Osteocyte (in vitro differentiated cells): ENCODE measurements around the gene TACR3. TPM values are rescaled to one million over a fixed set of nuclear protein-coding genes. Genes with fewer than 3 reads are reported as not detected.
"Not testable (repeated sequence)": the region's sequence is repeated elsewhere in the genome, so short reads cannot be mapped to it uniquely, and the experiment has no call there.

Experiments used
- DNase-seq: peaks from one replicate; pipeline ENCODE4 v3.0.0; 2021; ENCODE audit warnings: mixed read lengths; ENCODE audit not compliant: unreplicated experiment; ENCODE audit errors: extremely low spot score
- H3K27ac Mint-ChIP-seq: one replicate; pipeline ENCODE4 v1.8.0; 2021; ENCODE audit warnings: mild to moderate bottlenecking, mixed read lengths; ENCODE audit not compliant: unreplicated experiment
- H3K27me3 Mint-ChIP-seq: one replicate; pipeline ENCODE4 v1.8.0; 2021; ENCODE audit warnings: mixed read lengths; ENCODE audit not compliant: unreplicated experiment
- H3K36me3 Mint-ChIP-seq: one replicate; pipeline ENCODE4 v1.8.0; 2021; ENCODE audit warnings: mixed read lengths; ENCODE audit not compliant: unreplicated experiment
- H3K4me1 Mint-ChIP-seq: one replicate; pipeline ENCODE4 v1.8.0; 2021; ENCODE audit warnings: mixed read lengths; ENCODE audit not compliant: unreplicated experiment
- H3K4me3 Mint-ChIP-seq: one replicate; pipeline ENCODE4 v1.8.0; 2021; ENCODE audit warnings: mild to moderate bottlenecking, moderate library complexity, mixed read lengths; ENCODE audit not compliant: unreplicated experiment
- H3K9me3 Mint-ChIP-seq: one replicate; pipeline ENCODE4 v1.8.0; 2021; ENCODE audit warnings: mixed read lengths; ENCODE audit not compliant: unreplicated experiment
- total RNA-seq: library from RNA; stranded (reverse); gene quantifications from 2 replicates; pipeline ENCODE4 v1.2.1, GENCODE V29; 2021
- TF ChIP-seq, protein P1 (sequence below): fragments of 200-600 bp; sonication (generic); IDR thresholded peaks from 2 replicates; pipeline ENCODE4 v1.5.0; 2021; ENCODE audit warnings: antibody characterized with exemption, mild to moderate bottlenecking, moderate library complexity

The TACR3 gene
- total RNA-seq, 1 donor from 2014 or later: not detected

DNA sequence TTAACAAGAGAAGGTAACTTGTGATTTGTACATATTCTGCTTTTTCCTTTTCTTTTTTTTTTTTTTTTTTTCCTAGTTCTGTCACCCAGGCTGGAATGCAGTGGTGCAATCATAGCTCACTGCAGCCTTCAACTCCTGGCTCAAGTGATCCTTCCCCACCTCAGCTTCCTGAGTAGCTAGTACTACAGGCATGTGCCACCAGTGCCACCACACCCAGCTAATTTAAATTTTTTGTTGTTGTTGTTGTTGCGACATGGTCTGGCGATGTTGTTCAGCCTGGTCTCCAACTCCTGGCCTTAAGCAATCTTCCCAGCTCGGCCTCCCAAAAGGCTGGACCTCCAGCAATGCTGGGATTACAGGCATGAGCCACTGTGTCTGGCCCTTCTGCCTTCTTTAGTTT, 1.5 kb upstream of the TACR3 start:
- no peaks in the 10 kb centered on the region for H3K36me3 Mint-ChIP-seq
- no peaks in the 10 kb centered on the region for H3K9me3 Mint-ChIP-seq
- peaks cover 3% of the 10 kb centered on the region for H3K4me1 Mint-ChIP-seq
- peaks cover 12% of the 10 kb centered on the region for H3K27me3 Mint-ChIP-seq
- TF ChIP-seq, protein P1, sequence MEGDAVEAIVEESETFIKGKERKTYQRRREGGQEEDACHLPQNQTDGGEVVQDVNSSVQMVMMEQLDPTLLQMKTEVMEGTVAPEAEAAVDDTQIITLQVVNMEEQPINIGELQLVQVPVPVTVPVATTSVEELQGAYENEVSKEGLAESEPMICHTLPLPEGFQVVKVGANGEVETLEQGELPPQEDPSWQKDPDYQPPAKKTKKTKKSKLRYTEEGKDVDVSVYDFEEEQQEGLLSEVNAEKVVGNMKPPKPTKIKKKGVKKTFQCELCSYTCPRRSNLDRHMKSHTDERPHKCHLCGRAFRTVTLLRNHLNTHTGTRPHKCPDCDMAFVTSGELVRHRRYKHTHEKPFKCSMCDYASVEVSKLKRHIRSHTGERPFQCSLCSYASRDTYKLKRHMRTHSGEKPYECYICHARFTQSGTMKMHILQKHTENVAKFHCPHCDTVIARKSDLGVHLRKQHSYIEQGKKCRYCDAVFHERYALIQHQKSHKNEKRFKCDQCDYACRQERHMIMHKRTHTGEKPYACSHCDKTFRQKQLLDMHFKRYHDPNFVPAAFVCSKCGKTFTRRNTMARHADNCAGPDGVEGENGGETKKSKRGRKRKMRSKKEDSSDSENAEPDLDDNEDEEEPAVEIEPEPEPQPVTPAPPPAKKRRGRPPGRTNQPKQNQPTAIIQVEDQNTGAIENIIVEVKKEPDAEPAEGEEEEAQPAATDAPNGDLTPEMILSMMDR: no peak
- DNase-seq: no peak
- H3K27ac Mint-ChIP-seq: no peak overlapping the region
- no peak overlapping the region for H3K4me3 Mint-ChIP-seq

DNA sequence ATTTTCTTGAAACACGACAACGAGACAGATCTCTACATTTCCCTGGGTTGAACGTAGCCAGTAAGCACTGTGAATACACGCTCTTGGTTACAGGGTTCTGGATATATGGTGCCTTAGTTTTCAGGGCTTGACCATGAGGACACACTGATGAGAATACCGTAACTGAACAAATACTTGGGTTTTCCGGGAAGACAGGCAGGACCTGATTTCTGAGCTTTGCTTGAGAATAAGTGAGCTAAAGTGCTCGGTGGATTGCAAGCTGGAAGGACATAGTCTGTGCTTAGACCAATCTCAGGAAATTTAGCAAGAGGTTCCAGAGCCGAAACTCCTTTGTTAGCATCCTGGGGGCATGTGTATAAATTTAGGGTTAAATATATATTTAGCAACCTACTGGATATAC, 876 bp upstream of the TACR3 start:
- Mint-ChIP-seq H3K9me3 (no peaks in the 10 kb centered on the region), H3K36me3 (no peaks in the 10 kb centered on the region), H3K4me1 (peaks cover 3% of the 10 kb centered on the region), H3K4me3 (no peak overlapping the region), H3K27me3 (peaks cover 12% of the 10 kb centered on the region), H3K27ac (no peak overlapping the region)
- TF ChIP-seq, protein P1: no peak
- no peak for DNase-seq

DNA sequence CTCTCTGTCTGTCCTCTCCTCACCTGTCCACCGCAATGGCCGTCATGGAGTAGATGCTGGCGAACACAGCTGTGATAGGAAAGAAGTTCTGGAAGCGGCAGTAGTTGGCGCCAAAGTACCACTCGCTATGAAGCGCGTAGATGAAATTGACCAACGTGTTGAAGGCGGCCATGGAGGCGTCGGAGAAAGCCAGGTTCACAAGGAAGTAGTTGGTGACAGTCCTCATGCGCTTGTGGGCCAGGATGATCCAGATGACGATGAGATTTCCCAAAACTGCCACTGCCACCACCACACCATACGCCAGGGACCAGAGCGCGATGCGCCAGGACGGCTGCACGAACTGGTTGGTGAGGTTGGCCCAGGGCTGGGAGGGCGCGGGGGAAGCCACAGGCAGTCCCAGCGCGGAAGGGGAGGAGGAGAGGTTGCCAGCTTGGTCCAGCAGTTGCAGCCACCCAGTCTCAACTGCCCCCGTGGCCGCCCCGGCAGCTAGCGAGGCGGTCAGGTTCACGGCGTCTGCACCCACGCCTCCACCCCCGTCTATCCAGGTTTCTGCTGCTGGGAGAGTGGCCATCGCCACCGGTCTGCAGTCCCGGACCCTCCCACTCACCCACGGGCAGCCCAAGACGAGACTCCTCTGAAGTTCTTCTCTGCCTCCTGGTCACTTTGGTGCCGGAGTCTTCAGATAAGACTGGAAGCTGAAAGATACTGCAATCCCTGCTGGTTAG, 518 bp downstream of the TACR3 start:
- H3K27ac Mint-ChIP-seq: no peak overlapping the region
- DNase-seq: peak; percentile 76
- no peak overlapping the region for H3K4me3 Mint-ChIP-seq

DNA sequence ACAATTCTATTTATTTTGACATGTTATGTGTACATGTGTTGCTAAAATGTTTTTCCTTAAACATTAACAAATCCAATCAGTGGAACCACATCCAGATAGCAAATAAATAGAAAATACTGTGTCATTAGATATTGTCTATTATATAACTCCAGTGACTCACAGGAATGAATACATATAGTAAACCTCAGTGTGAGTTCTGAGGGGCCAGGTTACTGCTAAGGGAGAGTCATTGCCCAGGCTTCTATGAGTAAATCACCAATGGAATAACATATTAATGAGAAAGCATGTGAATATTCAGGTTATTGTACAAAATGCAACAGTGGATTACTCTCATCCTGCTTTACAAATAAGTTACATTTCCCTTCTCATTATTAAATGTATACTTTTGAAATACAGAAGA, 27.2 kb downstream of the TACR3 start:
- Mint-ChIP-seq H3K4me1 (no peaks in the 10 kb centered on the region), H3K9me3 (peaks cover 6% of the 10 kb centered on the region), H3K27ac (no peak overlapping the region), H3K27me3 (no peaks in the 10 kb centered on the region), H3K36me3 (no peaks in the 10 kb centered on the region), H3K4me3 (no peak overlapping the region)
- no peak for DNase-seq
- TF ChIP-seq, protein P1: no peak

More for the DNA sequence above, 518 bp downstream of the TACR3 start:
- H3K36me3 Mint-ChIP-seq: no peaks in the 10 kb centered on the region
- no peaks in the 10 kb centered on the region for H3K9me3 Mint-ChIP-seq
- peaks cover 3% of the 10 kb centered on the region for H3K4me1 Mint-ChIP-seq
- TF ChIP-seq, protein P1: no peak
- H3K27me3 Mint-ChIP-seq: peaks cover 12% of the 10 kb centered on the region

DNA sequence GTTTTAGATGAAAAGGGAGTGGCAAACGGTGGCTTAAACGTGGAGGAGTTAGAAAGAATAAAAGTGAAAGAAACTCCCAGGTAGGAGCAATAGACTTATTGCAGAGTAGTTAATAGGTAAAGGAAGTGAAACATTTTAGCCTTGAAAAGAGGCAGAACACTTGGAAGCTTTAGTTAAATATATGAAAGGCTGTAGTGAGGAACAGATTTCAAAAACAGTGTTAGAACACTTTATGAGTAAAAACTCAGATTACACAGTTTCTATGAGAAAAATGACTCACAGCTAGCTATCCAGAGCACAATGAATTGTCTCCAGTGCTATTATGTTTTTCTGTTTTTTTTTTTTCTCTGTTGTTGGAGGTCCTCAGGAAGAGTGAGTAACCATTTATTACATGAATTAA, 45.8 kb downstream of the TACR3 start:
- TF ChIP-seq, protein P1: no peak
- H3K9me3 Mint-ChIP-seq: peaks cover 11% of the 10 kb centered on the region
- no peaks in the 10 kb centered on the region for H3K36me3 Mint-ChIP-seq
- H3K4me1 Mint-ChIP-seq: no peaks in the 10 kb centered on the region
- no peak for DNase-seq
- no peak overlapping the region for H3K27ac Mint-ChIP-seq
- H3K27me3 Mint-ChIP-seq: no peaks in the 10 kb centered on the region
- H3K4me3 Mint-ChIP-seq: no peak overlapping the region

DNA sequence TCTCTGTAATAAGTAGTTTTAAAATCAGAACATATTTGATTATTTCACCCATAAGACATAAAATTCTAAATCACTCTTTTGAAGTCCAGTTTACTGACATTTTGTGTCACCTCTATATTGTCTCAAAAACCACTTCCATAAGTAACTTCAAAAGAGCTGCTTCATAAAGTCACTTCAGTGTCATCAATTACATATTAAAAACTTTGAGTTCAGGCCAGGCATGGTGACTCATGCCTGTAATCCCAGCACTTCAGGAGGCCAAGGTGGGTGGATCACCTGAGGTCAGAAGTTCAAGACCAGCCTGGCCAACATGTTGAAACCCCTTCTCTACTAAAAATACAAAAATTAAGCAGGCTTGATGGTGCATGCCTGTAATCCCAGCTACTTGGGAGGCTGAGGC, 53.0 kb downstream of the TACR3 start:
- not testable (repeated sequence) for H3K4me3 Mint-ChIP-seq, H3K27ac Mint-ChIP-seq, DNase-seq, H3K4me1 Mint-ChIP-seq, H3K27me3 Mint-ChIP-seq, H3K36me3 Mint-ChIP-seq, H3K9me3 Mint-ChIP-seq
